ENCODE data around the gene RASD1.

RASD1 gene

DNA sequence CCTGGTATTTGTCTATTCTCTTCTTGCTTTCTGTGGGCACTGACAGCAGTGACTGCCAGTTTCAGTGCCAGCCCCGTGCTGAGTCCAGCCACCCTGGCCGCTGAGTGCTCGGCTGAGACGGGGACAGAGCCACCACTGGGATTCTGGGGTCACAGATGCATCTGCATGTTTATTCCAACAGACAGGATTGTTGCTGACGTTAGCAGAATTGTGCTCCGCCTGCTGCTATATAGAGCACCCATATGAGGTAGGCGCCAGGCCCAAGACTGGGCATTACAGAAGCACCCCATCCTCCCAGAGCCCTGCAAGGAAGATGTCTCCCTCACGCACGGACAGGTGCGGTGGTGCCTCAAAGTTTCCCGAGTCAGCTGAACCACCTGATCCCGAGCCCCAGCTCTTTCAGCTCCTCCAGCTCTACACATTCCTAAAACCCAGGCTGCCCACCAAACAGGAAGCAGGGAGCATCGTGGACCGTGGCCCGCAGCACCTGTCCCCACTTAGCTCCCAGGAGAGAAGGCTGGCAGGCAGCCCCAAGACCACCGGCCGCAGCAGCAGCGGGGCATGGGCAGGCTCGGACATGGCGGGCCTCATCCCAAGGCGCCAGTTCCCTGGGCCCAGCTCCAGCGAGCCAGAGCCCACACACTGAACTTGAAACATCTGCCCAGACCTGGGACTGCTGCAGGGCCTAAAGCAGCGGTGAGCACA, 44.9 kb upstream of the RASD1 start:
- no peak overlapping the region for H3K4me3 ChIP-seq (ENCODE audit: low read depth, low read length)
- in situ Hi-C loops (cut with HindIII; ENCODE audit: low sequenced_read_pairs), result no loop called here
- DNase-seq (ENCODE audit: low read depth), result no peak
- TF ChIP-seq, protein P1, sequence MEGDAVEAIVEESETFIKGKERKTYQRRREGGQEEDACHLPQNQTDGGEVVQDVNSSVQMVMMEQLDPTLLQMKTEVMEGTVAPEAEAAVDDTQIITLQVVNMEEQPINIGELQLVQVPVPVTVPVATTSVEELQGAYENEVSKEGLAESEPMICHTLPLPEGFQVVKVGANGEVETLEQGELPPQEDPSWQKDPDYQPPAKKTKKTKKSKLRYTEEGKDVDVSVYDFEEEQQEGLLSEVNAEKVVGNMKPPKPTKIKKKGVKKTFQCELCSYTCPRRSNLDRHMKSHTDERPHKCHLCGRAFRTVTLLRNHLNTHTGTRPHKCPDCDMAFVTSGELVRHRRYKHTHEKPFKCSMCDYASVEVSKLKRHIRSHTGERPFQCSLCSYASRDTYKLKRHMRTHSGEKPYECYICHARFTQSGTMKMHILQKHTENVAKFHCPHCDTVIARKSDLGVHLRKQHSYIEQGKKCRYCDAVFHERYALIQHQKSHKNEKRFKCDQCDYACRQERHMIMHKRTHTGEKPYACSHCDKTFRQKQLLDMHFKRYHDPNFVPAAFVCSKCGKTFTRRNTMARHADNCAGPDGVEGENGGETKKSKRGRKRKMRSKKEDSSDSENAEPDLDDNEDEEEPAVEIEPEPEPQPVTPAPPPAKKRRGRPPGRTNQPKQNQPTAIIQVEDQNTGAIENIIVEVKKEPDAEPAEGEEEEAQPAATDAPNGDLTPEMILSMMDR (IDR thresholded peaks at IDR 0.05; ENCODE audit: low read depth, low read length, missing control alignments), result no peak

DNA sequence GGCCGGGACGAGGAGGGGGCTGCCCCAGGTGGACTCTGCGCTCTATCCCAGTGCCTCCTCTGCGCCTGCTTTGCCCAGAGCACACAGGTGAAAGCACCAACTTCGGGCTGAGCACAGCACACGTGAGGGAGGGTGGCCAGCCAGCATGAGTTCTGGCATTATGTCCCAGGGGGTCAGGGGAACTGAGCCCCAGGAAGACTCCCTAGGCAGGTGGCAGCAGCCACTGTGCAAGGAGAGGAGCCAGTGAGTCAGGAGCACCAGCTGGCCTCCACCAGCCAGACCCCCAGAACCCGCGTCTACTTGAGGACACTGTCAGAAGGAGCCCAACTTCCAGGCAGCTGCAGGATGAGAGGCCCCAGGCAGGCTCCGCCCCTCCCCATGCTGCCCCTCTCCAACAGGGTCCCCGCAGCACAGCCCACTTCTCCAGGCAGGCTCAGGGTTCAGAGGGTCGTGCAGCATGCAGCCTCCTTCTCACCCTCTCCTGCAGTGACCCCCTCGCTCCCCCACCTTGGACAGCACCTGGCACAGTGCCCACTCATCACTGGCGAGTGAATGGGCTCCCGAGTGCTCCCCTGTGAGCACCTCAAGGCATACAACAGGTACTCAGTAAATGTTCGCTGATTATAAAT, 44.2 kb upstream of the RASD1 start:
- in situ Hi-C loops (cut with HindIII; ENCODE audit: low sequenced_read_pairs), result no loop called here
- TF ChIP-seq, protein P1 (IDR thresholded peaks at IDR 0.05; ENCODE audit: low read depth, low read length, missing control alignments), result no peak
- no peak for DNase-seq (ENCODE audit: low read depth)
- no peak overlapping the region for H3K4me3 ChIP-seq (ENCODE audit: low read depth, low read length)

DNA sequence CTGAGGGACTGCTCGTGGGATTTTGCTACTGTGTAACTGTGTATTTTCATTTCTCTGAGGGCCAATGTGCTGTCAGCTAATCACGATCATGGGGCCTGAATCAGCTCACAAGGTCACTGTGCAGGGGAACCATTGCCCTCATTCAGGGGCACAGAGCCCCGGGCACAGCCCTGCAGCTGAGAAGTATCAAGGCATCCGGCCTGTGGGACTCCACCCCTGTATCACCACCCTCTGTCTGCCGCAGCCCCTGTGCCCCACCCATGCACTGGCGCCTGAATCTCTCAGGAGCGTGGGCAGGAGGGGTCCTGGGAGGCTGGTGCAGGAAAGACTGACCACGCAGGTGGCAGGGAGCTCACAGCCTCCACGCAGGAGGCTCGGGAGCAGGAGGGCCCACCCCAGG, 43.4 kb upstream of the RASD1 start:
- H3K4me3 ChIP-seq (ENCODE audit: low read depth, low read length), result no peak overlapping the region
- in situ Hi-C loops (cut with HindIII; ENCODE audit: low sequenced_read_pairs), result no loop called here
- TF ChIP-seq, protein P1 (IDR thresholded peaks at IDR 0.05; ENCODE audit: low read depth, low read length, missing control alignments), result no peak
- no peak for DNase-seq (ENCODE audit: low read depth)

DNA sequence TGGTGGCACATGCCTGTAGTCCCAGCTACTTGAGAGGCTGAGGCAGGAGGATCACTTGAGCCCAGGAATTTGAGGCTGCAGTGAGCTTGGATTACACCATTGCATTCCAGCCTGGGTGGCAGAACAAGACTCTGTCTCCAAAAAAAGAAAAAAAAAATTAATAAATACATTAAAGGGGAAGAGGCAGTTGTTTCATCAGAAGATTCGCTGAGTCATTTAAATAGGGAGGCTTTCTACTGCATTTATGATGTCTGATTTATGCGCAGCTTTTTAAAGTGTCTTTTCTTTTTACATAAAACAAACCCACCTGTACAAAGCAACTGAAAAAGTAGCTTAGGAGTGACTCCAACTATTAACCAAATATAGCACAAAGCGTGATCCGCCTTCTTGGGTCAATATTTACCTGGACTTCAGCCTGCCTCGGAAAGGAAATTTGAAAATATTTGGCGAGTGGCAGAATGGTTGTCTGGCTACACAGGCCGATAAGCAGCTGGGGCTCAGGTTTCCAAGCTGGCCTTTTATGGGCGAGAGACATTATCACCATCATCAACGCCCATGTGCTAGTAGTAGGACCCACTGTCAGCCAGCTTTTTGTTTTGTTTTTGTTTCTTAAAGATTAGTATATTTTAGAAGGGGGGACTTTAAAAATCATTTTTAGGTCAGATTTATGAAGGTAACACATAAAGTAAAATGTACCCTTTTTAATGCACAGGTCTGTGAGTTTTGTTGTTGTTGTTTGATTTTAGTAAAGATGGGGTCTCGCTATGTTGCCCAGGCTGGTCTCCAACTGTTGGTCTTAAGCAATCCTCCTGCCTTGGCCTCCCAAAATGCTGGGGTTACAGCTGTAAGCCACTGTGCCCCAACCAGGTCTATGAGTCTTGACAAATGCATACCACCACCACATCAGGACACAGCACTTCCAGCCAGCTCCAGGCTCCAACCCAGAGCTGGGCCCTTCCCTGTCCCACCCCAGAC, 42.5 kb upstream of the RASD1 start:
- in situ Hi-C loops (cut with HindIII; ENCODE audit: low sequenced_read_pairs), result no loop called here
- DNase-seq (ENCODE audit: low read depth), result no peak
- TF ChIP-seq, protein P1 (IDR thresholded peaks at IDR 0.05; ENCODE audit: low read depth, low read length, missing control alignments), result no peak
- no peak overlapping the region for H3K4me3 ChIP-seq (ENCODE audit: low read depth, low read length)

DNA sequence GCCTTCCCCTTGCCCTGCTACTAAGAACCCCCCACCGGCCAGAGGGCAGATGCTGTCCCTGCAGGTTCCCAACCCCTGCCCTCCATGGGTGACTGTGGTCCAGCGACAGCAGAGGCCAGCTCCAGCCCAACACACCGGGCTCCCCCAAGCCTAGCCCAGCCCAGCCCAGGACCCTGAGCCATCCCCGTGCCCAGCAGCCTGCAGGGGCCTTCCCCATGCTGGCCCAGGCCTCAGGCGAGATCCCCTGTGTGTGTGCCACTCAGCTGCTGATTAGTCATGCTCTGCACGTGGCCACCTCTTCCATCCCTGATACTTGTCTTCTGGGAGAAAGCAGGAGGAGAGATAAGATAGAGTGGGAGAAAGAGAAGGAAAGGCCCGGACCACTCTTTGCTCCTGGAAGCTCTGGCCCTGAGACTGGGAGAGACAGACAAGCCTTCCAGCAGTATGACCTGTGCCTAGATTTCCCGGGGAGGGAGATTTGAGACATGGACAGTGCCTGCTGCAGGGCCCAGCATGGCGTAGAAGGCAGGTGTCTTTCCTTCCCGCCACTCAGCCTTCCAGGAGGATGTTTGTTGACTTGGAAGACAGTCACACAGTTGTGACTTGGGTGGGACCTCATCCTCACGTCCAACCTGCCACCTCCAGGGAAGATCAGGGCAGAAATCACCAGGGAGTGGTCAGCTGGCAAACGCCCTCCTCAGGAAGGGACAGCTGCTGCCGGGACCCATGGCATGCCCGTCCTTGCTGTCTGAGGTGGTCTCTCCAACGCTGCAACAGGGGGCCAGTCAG, 41.3 kb upstream of the RASD1 start:
- in situ Hi-C loops (cut with HindIII; ENCODE audit: low sequenced_read_pairs), result no loop called here
- TF ChIP-seq, protein P1 (IDR thresholded peaks at IDR 0.05; ENCODE audit: low read depth, low read length, missing control alignments), result no peak
- H3K4me3 ChIP-seq (ENCODE audit: low read depth, low read length), result no peak overlapping the region
- no peak for DNase-seq (ENCODE audit: low read depth)

DNA sequence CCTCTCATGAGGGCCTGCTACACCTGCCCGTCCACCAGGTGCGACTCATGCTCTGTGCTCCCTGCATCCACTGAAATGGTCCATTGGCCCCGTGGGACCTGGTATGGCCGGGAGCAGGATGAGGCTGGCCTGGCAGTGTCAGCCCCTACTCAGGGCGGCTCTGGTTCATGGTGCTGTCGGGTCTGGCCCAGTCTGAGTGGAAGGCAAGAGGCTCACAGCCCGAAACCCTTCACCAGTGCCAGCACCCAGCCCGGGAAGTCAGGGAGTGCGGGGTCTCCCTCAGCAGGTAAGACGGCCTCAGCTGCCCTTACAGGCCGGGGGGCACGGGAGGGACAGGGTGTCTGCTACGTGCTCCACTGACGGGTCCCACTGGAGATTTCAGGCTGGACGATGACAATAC, 40.5 kb upstream of the RASD1 start:
- H3K4me3 ChIP-seq (ENCODE audit: low read depth, low read length), result no peak overlapping the region
- in situ Hi-C loops (cut with HindIII; ENCODE audit: low sequenced_read_pairs), result no loop called here
- DNase-seq (ENCODE audit: low read depth), result no peak
- TF ChIP-seq, protein P1 (IDR thresholded peaks at IDR 0.05; ENCODE audit: low read depth, low read length, missing control alignments), result no peak

All from astrocyte of the cerebellum (primary cell).